Measurements from ENCODE around the gene TMEM223.
"Not testable (repeated sequence)": the region's sequence is repeated elsewhere in the genome, so short reads cannot be mapped to it uniquely, and the experiment has no call there.

Gene TMEM223
- 9.4 to 26.5 reads per million in 2 experiments for total RNA-seq

GRCh38 chr11:62791501-62792201, at the start of gene TMEM223:
TSS of gene TMEM223 (minus strand) at chr11:62792006. CDS start at chr11:62791994, 12 bp downstream.
- peak; percentile 83 for DNase-seq (ENCODE audit: low read depth)

- DNase-seq (ENCODE audit: low read depth): peak; percentile 68
Observed at GRCh38 chr11:62840721-62841360, 49.0 kb upstream of the TMEM223 start.

- DNase-seq (ENCODE audit: low read depth): peak; percentile 91
Observed at GRCh38 chr11:62839050-62839945, 47.5 kb upstream of the TMEM223 start, which contains the start of gene WDR74. TSS of gene WDR74 (minus strand) at chr11:62839590. CDS start at chr11:62839570, 20 bp downstream.

- no peak for DNase-seq (ENCODE audit: low read depth)
Observed at GRCh38 chr11:62835336-62835735, 43.5 kb upstream of the TMEM223 start.

GRCh38 chr11:62832336-62833234, 40.8 kb upstream of the TMEM223 start, which contains the start of gene TEX54:
TSS of gene TEX54 (minus strand) at chr11:62832841.
- no peak for DNase-seq (ENCODE audit: low read depth)

- DNase-seq (ENCODE audit: low read depth): peak; percentile 99
Observed at GRCh38 chr11:62831520-62832335, 39.9 kb upstream of the TMEM223 start, which contains the start of gene STX5. TSS of gene STX5 (minus strand) at chr11:62832051. CDS start at chr11:62831243, 808 bp downstream.

- no peak for DNase-seq (ENCODE audit: low read depth)
Observed at GRCh38 chr11:62830904-62831519, 39.2 kb upstream of the TMEM223 start.

GRCh38 chr11:62828130-62828529, 36.3 kb upstream of the TMEM223 start:
- DNase-seq (ENCODE audit: low read depth): not testable (repeated sequence)

GRCh38 chr11:62823677-62824076, 31.9 kb upstream of the TMEM223 start:
- no peak for DNase-seq (ENCODE audit: low read depth)

- no peak for DNase-seq (ENCODE audit: low read depth)
Observed at GRCh38 chr11:62817129-62817528, 25.3 kb upstream of the TMEM223 start.

- DNase-seq (ENCODE audit: low read depth): no peak
Observed at GRCh38 chr11:62816557-62816956, 24.8 kb upstream of the TMEM223 start.

- no peak for DNase-seq (ENCODE audit: low read depth)
Observed at GRCh38 chr11:62811659-62812058, 19.9 kb upstream of the TMEM223 start.

GRCh38 chr11:62810748-62811147, 18.9 kb upstream of the TMEM223 start:
- DNase-seq (ENCODE audit: low read depth): no peak

- DNase-seq (ENCODE audit: low read depth): no peak
Observed at GRCh38 chr11:62806611-62807121, 14.9 kb upstream of the TMEM223 start.

- no peak for DNase-seq (ENCODE audit: low read depth)
Observed at GRCh38 chr11:62805961-62806441, 14.2 kb upstream of the TMEM223 start.

- DNase-seq (ENCODE audit: low read depth): peak; percentile 92
Observed at GRCh38 chr11:62805076-62805892, 13.5 kb upstream of the TMEM223 start, which contains the start of gene NXF1. TSS of gene NXF1 (minus strand) at chr11:62805440. CDS start at chr11:62805356, 84 bp downstream.

- no peak for DNase-seq (ENCODE audit: low read depth)
Observed at GRCh38 chr11:62804310-62805075, 12.7 kb upstream of the TMEM223 start.
